ENCODE data around the gene ARHGEF11.
"Not testable (repeated sequence)": the region's sequence is repeated elsewhere in the genome, so short reads cannot be mapped to it uniquely, and the experiment has no call there.

Gene ARHGEF11, protein sequence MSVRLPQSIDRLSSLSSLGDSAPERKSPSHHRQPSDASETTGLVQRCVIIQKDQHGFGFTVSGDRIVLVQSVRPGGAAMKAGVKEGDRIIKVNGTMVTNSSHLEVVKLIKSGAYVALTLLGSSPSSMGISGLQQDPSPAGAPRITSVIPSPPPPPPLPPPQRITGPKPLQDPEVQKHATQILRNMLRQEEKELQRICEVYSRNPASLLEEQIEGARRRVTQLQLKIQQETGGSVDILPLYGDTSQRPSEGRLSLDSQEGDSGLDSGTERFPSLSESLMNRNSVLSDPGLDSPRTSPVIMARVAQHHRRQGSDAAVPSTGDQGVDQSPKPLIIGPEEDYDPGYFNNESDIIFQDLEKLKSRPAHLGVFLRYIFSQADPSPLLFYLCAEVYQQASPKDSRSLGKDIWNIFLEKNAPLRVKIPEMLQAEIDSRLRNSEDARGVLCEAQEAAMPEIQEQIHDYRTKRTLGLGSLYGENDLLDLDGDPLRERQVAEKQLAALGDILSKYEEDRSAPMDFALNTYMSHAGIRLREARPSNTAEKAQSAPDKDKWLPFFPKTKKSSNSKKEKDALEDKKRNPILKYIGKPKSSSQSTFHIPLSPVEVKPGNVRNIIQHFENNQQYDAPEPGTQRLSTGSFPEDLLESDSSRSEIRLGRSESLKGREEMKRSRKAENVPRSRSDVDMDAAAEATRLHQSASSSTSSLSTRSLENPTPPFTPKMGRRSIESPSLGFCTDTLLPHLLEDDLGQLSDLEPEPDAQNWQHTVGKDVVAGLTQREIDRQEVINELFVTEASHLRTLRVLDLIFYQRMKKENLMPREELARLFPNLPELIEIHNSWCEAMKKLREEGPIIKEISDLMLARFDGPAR (N-terminal part only)

DNA sequence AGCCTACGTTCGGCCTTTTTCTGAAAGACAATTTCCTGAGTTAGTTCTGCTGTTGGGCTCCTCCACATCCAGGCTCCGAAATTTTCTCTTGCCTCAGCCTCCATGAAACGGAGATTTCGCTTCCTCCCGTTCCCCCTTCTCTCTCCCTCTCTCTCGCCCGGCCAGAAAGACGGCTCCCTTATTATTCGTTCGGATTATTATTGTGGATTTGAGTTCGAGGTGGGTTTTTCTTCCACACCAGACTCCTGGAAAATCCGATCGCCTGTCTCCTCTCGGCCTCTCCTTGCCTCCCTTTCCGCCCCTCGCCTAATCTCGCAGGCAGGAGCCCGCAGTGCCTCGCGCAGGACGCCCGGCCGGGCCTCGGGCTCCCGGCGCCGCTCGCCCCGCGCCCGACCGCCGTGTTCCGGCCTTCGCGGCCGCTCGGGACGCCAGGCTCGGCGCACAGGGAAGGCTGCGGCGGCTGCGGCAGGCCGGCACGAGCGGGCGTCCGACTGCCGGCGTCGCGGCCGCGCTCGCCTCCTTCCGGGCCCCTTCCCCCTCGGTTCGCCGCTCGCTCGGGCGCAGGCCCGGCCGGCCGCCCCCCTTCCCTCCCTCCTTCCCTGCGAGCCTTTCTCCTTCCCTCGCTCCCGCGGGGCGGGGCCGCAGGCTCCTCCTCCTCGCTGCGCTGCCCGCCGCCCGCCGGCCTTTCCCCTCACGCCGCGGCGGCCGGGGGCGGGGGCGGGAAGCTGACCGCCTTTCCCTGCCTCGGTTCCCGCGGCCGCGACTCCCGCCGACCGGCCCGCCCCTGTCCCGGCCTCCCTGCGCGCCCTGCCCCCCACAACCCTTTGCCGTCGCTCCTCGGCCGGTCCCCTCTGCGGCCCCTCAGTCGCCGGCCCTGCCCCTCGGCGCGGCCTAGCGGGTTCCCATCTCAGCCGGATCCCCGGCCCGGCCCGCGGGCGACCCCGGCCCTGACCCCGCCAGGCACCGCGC, at the start of gene ARHGEF11:
ARHGEF11 (minus strand) TSS at position 493 of the 969 bp plus-strand sequence. CDS start 1,412 bp downstream, outside the sequence.
- DNase-seq, result no peak

DNA sequence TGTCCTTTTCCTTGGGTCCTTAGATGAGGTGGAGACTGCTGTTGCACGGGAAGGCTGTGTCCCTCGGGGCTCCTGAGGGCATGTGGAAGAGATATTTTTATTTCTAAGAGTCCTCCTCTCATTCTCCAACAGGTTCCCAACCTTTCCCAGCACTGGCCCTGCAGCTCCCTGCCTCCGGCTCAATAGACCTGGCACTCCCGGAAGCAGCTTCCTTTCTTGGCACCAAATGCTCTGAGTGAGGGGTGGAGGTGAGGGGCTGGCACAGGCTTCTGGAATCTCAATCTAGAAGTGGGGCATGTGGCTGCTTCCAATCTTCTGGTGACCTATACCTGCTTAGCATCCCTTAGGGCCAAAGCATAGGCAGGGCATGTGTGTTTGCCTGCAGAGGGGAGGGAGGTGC, 49.5 kb upstream of the ARHGEF11 start:
- no peak for DNase-seq

DNA sequence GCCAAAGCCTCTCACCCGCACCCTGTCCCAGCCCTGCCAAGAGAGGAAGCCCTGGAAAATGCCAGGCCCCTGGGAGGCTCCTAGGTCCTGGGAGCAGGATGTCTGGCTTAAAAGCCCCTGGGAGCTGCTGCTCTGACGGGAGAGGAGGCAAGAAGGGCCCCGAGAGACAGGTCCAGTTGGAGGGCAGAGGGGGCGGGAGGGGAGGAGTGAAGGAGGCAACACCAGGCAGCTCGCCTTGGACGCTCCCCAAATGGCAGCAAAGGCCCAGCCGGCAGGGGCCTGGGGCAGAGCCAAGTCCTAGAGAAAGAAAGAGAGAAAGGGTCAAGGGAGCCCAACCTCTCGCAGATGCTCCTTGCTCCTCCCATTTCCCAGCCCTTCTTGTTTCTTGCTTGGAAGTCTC, 47.3 kb upstream of the ARHGEF11 start:
- DNase-seq, result no peak

DNA sequence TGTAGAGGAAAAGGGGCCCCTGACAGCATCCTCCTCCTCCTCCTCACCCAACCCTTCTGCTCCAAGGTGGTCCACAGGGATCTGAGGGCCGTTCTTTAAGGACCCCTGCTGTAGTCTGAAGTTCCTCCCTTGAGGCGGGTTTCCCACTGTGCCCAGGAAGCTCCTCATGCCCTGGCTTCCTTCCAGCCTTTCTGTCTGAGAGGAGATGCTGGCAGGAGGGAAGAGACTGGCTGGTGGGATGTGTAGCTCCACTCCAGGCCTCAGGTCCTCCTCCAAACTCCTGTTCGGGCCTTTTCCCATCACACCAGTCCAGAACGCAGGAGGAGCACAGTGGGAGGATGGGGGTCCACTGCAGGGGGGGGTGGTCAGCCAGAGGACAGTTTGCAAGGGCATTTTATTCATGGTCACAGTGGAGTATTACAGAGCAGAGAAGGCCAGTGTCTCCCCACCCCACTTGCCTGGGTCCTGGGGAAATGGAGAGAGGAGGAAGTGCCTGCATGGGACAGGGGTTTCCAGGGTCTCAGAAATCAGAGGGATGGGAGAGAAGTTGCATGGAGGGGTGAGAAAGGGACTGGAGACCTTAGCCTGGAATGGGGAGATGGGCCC, 46.2 kb upstream of the ARHGEF11 start:
- DNase-seq, result no peak

DNA sequence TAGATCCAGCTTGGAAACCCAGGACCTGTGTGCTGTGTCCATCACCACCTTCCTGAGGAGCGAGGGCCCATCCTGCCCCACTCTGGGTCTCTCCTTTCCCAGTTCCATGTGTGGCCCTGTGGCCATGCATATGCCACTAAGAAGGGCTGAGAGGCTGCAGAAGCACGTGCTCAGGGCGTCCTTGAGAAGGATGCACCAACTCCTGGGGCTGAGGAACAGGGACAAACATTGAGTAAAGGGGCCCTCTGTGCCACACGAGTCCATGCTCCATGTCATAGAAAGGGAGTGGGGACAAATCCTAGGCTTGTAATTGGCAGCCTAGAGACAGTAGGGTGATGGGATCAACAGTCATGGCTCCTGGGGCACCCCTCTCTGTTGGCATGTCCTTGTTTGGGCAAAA, 45.6 kb upstream of the ARHGEF11 start:
- DNase-seq, result no peak

DNA sequence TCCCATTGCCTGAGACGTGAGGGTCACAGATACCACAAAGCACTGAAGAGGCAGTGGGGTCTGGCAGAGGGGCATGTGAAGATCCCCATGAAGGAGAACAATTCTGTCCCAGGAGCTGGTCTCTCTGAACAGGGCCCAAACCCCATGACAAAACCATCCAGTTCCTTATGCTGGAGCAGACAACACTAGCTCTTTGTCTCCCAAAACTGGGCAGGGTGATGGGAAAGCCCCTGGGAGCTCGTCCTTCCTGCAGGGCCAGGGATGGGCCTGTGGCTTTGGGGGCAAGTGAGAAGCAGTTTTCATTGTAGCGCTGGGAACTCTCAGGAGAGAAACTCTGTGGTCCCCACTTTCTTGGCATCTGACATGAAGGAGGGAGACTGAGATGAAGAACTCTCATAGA, 45.2 kb upstream of the ARHGEF11 start:
- no peak for DNase-seq

DNA sequence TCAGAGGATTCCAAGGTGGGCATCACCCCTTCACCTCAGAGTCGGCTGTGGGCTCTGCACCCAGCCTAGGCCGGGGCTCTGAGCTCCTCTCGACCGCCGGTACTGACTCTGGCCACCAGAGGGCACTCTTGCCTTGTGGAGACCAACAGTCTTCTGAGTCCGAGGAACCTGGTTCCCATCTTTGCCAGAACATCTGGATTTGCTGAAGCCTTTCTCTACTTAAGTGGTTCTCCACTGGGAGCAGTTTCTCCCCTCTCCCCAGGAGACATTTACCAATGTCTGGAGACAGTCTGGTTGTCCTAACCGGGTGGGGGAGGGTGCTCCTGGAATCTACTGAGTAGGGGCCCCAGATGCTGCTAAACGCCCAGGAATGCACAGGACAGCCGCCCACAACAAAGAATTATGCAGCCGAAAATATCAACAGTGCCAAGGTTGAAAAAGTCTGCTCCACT, 44.7 kb upstream of the ARHGEF11 start:
- peak; percentile 84 for DNase-seq

DNA sequence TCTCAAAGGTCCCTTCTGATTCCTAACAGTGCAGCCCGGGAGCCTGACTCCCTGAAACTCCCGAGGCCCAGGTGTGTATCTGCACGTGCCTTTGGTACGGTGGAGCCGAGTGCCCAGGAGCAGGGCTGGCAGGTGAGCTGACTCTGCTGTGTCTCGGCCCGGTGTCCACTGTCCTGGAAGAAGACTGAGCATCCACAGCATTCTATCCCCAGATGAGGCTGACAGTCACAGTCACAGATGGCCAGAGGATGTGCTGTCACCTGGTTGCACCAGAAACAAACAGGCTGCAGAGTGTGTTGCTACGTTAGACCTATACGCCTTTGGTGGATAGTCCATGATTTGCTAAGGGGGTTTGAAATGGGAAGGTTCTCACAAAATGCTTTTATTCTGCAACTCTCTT, 44.2 kb upstream of the ARHGEF11 start:
- DNase-seq, result no peak

DNA sequence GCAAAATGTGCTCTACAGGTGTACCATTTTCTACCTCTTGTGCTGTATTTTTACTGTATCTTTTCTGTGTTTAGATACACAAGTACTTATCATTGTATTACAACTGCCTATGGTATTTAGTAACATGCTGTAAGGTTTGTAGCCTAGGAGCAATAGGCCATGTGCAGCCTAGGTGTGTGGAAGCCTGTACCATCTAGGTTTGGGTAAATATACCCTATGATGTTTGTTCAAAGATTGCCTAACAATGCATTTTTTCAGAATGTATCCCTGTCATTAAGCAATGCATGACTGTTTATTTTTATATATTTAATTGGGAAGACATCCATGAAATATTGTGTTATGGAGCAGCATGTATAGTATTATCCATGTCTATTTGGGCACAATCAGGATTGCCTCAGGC, 43.1 kb upstream of the ARHGEF11 start:
- DNase-seq, result no peak

DNA sequence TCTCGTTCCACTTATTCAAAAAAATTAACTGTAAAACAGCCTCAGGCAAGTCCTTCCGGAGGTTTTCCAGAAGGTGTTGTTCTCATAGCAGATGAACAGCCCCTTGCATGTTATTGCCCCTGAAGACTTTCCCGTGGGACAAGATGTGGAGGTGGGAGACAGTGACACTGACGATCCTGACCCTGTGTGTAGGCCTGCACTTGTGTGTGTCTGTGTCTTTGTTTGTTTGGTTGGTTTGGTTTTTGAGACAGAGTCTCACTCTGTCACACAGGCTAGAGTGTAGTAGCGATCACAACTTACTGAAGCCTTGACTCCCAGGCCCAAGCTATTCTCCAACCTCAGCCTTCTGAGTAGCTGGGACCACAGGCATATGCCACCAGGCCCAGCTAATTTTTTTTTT, 41.5 kb upstream of the ARHGEF11 start:
- no peak for DNase-seq

DNA sequence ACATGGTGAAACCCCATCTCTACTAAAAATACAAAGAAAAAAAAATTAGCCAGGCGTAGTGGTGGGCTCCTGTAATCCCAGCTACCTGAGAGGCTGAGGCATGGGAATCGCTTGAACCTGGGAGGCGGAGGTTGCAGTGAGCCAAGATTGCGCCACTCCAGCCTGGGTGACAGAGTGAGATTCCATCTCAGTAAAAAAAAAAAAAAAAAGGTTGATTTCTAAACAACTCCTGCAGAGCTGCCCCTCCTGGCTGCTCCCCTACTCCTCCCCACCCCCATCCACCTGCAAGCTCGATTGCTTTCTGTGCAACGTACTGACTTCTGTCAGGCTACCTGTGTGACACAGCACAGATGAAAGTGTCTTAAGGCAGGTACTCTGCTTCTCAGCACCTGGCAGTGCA, 40.8 kb upstream of the ARHGEF11 start:
- no peak for DNase-seq

DNA sequence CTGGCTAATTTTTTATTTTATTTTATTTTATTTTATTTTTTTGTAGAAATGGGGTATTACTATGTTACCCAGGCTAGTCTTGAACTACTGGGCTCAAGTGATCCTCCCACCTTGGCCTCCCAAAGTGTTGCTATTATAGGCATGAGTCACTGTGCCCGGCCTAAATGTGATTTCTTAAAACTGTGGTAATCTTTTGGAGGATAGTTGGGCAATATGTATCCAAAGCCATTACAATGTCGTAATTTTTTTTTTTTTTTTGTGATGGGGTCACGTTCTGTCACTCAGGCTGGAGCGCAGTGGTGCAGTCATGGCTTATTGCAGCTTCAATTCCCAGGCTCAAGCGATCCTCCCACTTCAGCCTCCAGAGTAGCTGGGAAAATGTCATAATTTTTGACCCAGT, 39.9 kb upstream of the ARHGEF11 start:
- no peak for DNase-seq

DNA sequence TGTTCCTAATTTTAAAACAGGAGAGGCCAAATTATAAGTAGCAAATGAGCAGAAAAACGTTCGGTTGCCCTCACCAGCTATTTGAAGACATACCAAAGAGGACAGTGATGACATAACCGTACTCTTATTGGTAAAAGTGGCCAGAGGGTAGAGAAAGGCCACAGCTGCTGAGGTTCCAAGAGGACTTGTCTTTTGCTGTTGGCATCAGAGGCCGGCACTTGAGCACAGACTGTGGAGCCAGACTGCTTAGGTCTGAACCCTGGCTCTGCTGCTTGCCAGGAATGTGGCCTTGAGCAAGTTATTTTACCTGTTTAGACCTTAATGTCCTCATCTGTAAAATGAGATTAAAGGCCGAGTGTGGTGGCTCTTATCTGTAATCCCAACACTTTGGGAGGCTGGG, 39.2 kb upstream of the ARHGEF11 start:
- no peak for DNase-seq

DNA sequence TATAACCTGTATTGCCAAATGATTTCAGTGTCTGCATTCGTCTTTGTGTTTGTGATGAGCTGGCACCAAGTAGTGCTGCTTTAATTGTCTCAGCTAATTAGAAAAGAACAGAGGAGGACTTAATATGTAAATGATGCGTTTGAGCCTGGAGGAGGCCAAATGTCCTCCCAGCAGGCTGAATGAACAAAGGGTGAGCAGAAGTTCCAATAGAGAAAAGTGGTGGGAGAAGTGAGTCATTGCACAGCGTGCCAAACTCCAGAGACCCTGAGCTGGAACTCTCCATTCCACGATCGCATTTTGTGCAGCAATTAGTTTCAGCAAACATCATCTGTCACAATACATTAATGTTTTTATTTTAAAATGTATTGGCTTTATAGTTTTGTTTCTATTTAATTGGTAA, 36.2 kb upstream of the ARHGEF11 start:
- DNase-seq, result no peak

DNA sequence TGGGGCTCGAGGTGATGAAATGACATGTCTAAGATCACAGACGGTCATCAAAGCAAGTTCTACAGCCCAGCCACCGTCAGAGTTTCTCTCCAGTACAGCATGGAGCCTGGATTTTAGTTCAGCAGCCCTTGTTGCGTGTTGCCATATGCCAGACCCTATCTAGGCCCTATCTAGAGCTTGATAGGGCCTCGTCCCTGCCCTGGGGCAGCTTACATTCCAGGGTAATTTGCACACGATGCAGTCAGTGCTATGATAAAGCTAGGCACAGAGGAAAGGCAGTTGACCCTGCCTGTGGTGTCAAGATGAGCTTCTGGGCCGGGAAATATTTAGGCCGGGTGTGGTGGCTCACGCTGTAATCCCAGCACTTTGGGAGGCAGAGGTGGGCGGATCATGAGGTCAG, 35.2 kb upstream of the ARHGEF11 start:
- no peak for DNase-seq

DNA sequence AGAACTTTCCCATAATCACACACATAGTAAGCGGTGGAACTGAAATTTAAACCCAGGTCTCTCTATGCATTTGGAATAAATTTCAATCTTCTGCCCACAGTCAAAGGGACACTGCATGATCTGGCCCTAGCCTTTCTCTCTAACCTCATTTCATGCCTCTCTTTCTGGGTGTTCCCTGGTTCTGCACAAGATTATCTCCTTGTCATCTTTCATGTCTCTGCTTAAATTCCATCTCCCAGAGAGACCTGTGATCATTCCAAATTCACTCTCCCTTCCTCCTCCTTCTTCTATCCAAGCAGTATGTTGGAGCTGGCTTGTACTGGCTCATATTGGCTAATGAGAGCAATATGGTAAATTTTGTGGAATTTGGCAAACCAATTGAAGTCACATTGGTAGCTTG, 31.9 kb upstream of the ARHGEF11 start:
- no peak for DNase-seq

DNA sequence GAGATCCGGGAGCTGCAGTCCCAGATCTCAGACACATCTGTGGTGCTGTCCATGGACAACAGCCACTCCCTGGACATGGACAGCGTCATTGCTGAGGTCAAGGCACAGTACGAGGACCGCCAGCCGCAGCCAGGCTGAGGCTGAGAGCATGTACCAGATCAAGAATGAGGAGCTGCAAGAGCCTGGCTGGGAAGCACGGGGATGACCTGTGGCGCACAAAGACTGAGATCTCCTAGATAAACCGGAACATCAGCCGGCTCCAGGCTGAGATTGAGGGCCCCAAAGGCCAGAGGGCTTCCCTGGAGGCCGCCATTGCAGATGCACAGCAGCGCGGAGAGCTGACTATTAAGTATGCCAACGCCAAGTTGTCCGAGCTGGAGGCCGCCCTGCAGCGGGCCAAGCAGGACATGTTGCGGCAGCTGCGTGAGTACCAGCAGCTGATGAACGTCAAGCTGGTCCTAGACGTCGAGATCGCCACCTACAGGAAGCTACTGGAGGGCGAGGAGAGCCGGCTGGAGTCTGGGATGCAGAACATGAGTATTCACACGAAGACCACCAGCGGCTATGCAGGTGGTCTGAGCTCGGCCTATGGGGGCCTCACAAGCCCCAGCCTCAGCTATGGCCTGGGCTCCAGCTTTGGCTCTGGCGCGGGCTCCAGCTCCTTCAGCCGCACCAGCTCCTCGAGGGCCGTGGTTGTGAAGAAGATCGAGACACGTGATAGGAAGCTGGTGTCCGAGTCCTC, 28.6 kb upstream of the ARHGEF11 start:
- peak; percentile 31 for DNase-seq

DNA sequence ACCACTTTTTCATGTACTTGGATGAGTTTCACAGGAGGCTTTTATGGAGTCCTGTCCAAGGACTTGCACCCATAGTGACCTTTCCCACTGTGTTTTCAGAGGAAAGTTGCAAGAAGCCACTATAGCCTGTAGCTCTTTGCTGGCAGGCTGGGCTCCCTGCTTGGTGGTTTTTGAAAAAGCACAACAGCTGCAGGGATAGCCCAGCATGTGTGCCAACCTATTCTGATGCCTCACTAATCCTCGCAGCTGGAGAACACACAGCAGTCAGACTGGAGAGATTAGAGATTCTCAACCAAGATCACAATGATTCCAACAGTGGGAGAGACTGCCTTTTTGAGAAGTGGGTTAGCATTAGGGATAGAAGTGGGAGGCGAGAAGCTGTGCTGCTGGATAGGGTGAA, 24.1 kb upstream of the ARHGEF11 start:
- DNase-seq, result no peak

DNA sequence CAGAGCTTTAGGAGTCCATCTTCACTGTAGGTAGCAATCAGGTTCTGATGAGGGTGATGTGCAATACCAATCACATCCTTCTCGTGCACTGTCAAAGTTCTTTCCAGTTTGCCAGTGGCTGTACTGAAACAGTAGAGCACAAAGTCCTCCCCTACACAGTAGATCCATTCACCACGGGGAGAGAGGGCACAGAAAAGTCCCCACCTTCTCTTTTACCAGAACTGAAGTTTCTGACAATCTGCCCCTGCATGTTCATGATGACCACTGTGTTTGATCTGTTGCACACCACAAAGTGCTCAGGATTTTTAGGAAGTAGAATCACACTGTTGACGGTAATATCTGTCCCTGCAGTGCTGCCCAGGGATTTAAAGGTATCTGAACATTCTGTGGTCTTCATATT, 13.7 kb upstream of the ARHGEF11 start:
- not testable (repeated sequence) for DNase-seq

DNA sequence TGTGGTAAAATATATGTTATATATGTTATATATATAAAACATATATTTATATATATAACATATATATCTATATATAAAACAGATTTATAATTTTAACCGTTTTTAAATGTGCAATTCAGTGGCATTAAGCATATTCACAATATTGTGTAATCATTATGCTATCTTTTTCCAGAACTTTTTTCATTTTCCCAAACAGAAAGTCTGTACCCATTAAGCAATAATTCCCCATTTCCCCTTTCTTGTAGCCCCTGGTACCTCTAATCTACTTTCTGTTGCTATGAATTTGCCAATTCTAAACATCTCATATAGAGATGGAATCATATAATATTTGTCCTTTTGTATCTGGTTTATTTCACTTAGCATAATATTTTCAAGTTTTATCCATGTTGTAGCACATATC, 10.7 kb upstream of the ARHGEF11 start:
- no peak for DNase-seq

DNA sequence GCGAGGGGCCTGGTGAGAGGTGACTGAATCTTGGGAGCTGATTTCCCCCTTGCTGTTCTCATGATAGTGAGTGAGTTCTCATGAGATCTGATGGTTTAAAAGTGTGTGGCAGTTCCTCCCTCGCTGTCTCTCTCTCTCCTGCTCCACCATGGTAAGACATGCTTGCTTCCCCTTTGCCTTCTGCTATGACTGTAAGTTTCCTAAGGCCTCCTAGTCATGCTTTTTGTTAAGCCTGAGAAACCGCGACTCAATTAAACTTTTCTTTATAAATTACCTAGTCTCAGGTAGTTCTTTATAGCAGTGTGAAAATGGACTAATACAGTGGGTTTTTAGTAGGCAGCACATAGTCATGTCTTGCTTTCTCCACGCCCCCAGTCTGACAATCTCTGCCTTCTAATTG, 10.2 kb upstream of the ARHGEF11 start:
- not testable (repeated sequence) for DNase-seq

DNA sequence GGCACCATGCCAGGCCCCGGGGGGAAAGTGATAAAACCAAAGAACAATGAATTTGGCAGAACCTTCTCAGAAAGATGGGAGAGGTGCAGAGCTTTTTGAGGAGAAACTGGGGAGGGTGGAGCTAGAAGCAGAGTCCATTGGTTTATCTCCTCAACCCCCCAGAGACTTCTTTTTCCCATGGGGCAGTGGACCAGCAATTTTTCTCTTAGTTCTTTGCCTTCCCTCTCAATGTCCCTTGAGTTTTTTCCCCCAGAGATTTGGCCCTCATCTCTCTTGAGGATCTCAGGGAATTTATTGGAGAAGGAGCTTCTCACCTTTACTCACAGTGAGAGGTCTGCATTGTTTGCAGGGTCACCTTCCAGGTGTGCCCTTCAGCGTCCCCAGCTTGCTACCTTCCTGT, 5.3 kb upstream of the ARHGEF11 start:
- no peak for DNase-seq

All from stimulated activated CD4-positive, alpha-beta T cell treated with anti-CD3 and anti-CD28 coated beads, Interleukin-1b, Interleukin-23, amount 100 ng/mL, for 48 hours (primary cell).